NT2/D1 (cell line): ENCODE results near the gene MTURN.

Source experiments
- YY1 ChIP-seq: IDR thresholded peaks from 2 replicates; pipeline ENCODE4 v1.6.1; 2011; ENCODE audit not compliant: insufficient read length, insufficient read depth
- ZNF274 ChIP-seq: IDR thresholded peaks from 2 replicates; pipeline ENCODE4 v1.6.1; 2011; ENCODE audit warnings: mild to moderate bottlenecking, low read depth, low read length

DNA sequence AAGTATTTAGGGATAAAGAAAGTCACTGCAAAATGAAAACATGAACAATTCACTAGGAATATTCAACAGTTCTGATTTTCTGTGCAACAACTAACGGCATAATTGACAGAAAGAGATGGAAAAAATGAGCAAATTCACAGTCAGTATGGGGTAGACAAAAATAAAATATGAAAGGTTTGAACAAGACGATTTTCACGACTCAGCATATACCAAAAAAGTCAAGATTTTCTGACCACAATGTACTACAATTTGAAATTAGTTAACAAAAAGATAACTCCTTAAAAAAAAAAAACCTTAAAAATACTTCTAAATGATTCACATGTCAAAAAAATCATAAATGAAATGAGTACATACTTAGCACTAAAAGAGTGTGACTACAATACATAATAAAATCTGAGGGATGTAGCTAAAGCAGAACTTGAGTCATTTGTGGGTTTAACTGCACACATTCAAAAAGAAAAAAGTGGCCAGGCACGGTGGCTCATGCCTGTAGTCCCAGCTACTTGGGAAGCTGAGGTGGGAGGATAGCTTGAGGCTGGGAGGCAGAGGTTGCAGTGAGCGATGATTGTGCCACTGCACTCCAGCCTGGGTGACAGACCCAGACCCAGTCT lies 22.6 kb upstream of the MTURN start:
- no peak for TF ChIP-seq ZNF274
- TF ChIP-seq YY1: no peak
